HG02870 (cell line): ENCODE data around the gene GHRL.
"Not testable (repeated sequence)": the region's sequence is repeated elsewhere in the genome, so short reads cannot be mapped to it uniquely, and the experiment has no call there.

ENCODE experiments used
- ATAC-seq: cut with Tn5 transposase; IDR thresholded peaks from one replicate; pipeline ENCODE4 v1.9.1; 2021; ENCODE audit warnings: mild to moderate bottlenecking, moderate library complexity; ENCODE audit not compliant: unreplicated experiment

The GHRL gene

GRCh38 chr3:10300087-10300486 is 7.3 kb upstream of the GHRL start:
- ATAC-seq, result no peak

GRCh38 chr3:10299679-10300078 is 6.9 kb upstream of the GHRL start:
- ATAC-seq, result no peak

GRCh38 chr3:10299175-10299574 is 6.4 kb upstream of the GHRL start:
- ATAC-seq, result no peak

DNA sequence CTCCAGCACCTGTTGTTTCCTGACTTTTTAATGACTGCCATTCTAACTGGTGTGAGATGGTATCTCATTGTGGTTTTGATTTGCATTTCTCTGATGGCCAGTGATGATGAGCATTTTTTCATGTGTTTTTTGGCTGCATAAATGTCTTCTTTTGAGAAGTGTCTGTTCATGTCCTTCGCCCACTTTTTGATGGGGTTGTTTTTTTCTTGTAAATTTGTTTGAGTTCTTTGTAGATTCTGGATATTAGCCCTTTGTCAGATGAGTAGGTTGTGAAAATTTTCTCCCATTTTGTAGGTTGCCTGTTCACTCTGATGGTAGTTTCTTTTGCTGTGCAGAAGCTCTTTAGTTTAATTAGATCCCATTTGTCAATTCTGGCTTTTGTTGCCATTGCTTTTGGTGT is 5.3 kb upstream of the GHRL start:
- not testable (repeated sequence) for ATAC-seq

DNA sequence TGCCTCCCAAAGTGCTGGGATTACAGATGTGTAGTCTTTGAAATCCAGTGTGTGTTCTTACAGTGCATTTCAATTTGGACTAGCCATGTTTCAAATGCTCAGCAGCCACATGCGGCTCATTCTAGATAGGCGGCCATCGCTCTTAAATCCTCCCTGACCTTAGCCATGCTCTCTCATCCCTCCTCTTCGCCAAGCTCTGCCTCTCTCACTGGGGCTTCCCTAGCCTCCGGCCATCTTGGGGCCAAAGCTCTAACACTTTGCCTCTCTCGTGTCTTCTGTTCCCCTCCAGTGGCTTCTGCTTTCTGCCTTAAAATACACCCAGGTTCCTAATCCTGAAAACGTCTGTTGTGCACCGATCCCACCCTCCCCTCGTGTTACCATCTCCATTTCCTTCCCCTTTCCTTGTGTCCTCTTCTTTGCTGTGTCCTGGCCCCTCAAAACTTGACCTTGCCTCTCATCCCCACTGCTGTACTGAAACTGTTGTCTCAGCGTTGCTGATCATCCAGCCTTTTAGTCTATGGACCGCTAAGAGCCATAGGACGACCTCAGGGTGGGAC is 1.4 kb upstream of the GHRL start:
- ATAC-seq, result no peak

GRCh38 chr3:10291641-10292040 is 1.1 kb downstream of the GHRL start:
- no peak for ATAC-seq

- ATAC-seq, result no peak
Observed at GRCh38 chr3:10290481-10291176, 2.1 kb downstream of the GHRL start.

DNA sequence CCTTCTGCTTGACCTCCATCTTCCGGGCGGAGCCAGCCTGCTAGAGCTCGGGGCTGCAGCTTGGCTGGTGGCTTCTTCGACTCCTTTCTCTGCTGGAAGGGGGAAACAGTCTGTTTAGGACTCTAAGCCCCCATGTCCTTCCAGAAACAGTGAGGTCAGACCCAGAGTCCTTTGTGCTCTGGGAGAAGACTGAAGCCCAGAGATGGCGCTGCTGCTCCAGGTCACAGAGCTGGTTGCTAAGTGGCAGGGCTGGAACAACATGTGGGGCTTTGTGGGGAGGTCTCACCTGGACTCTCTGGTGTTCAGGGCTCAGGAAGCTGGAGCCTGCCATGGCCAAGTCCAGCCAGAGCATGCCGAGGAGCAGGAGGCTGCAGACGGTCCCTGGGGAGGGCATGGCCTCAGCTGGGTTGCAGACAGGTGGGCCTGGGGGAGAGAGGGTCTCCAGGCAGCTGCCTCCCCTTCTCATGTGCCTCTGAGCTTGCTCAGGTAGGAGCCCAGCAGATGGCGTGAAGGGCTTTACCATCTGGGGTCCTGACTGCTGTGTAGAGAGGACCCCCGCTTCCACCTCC is 2.9 kb downstream of the GHRL start:
- ATAC-seq, result no peak

- no peak for ATAC-seq
Observed at GRCh38 chr3:10289077-10289476, 3.7 kb downstream of the GHRL start.

GRCh38 chr3:10288575-10288960 is 4.2 kb downstream of the GHRL start:
- no peak for ATAC-seq

DNA sequence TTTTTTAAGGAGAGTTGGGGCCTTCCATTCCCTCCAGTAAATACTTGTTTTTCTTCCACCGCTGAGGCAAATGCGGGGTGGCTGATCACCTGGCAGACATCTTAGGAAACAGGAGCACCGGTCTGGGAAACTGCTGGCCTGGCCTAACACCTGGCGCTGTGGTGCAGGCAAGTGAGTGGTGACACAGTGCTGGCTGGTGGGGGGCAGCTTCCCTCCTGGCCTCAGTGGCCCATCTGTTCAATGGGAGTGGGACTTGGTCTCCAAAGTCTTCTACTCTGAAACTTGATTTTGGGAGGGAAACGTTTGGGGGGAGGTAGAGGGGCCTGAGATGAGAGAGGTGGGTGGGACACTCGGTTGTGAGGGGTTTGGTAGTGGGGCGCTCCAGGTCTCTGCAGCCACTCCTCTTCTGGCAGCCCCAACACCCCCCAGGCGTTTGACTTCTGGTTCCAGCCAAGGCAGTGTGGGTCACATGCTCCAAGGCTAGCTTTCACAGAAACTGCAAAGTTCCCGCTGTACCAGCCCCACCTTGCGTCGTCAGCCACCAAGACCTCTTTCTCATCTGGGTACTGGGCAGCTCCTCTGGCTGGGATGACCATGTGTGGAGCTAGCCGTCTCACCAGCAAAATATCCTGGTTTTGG is 4.7 kb downstream of the GHRL start:
- ATAC-seq, result no peak

DNA sequence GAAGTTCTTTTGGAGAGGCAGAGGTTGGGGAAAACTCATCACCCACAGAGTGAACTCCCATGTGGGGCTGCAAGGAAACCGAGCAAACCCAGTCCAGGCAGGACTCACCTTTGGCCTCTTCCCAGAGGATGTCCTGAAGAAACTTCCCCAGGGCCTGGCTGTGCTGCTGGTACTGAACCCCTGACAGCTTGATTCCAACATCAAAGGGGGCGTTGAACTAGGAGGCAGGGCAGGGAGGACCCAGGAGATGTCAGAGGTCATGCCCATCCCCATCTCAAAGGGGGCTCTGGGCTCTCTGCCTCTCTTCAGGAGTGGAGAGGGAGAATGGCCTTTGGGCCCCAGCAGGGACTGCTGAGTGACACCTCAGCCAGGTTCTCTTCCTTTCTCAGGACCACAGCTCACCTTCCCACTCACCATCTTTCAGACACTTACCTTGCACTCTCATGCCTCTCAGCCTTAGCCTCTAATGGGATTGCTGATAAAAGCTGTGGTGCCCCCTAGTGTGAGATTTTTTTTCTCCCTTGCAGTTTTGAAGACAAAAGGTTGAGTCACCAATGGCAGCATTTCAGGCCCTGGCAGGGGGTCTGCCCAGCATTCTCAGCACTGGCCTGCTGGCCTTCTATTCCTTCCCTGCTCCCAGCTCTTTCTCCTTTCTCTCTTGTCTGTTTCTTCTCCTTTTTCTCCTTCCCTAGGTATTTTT is 6.0 kb downstream of the GHRL start:
- ATAC-seq, result no peak

GRCh38 chr3:10286133-10286524 is 6.6 kb downstream of the GHRL start:
- ATAC-seq, result no peak

DNA sequence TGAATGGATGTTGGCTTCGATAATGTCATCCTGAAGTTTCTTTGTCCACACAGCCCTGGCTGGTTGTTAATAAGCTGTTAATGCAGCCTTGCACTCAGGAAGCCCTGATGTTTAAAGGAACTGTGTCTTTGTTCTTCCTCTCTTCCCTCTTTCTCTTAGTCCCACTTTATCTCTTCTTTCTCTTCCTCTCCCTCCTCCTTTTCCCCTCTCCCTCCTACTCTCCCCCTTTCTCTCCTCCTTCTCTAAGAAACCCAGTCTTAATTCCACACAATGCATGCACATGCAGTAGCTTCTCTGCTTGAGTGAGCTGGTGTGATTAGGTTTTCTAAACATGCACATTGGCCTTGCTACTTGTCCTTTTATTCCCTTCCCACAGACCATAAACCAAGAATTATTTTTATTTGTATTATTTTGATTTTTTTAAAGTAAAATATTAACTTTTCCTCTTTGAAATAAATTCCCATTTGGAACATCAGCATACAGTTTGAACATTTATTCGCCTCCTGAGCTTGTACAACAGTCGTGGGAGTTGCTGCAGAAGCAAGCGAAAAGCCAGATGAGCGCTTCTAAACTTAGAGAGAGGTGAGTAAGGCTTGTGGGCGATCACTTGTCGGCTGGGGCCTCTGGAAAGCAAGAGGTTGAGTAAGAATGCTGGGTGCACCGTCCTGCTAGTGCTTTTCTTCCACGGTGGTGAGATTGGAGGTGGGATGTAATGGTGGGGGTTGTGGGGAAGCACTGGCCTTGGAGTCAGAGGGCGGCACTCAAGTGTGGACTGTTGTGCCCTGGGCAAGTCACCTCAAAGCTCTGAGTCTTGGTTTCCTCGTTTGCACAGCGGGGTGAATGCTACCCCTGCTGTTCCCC is 7.2 kb downstream of the GHRL start:
- no peak for ATAC-seq

DNA sequence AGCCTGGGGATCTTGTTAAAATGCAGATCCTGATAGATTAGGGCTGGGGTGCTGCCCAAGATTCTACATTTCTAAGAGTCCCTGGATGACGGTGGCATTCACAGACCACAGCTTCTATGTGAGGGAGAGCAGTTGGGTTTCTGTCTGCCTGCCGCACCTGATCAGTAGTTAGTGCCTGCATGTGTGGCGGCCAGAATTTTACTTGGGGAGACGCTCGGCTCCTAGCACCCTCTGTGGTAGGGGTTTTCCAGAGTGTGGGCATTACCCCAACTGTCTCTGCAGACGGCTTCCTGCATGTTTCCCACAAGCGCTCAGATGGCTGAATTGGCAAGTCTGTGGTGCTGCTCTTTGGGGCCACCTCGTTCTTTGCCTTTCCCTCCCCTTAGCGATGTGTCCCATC is 8.3 kb downstream of the GHRL start:
- no peak for ATAC-seq

DNA sequence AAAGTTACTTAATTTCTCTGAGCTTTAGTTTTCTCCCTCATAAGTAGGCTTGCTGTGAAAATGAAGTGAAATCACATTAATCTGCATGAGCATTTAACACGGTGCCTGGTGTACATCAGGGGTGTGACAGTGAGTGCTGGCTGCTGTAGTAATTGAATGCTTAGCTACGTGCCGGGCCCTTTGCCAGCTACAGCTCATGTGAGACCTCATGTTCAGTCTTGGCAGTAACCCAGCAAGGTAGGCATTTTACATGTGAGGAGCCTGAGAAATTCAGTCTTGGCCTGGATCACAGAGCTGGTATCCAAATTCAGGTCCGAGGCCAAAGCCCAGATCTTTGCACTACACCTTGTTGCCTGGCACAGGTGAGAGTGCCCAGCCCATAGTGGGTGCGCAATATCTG is 9.1 kb downstream of the GHRL start:
- no peak for ATAC-seq

GRCh38 chr3:10281951-10282350 is 10.8 kb downstream of the GHRL start:
- ATAC-seq, result no peak

GRCh38 chr3:10280571-10280970 is 12.2 kb downstream of the GHRL start:
- no peak for ATAC-seq

DNA sequence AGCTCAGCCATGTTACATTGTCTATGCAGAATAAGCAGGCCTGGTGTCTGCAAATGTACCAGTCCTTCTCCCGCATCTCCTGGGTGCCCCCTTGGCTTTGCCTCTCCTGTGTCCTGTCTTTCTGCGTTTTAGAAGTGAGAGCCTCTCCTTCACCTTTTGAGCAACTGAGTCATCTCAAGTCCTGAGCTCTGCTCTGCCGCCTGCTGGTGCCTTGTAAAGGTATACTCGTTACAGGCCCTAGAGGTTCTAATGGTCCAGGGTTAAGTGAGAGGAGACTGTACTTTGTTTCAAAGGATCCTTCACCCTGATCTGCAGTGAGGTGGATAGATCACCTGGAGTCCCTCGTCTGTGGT is 12.6 kb downstream of the GHRL start:
- no peak for ATAC-seq

- no peak for ATAC-seq
Observed at GRCh38 chr3:10279384-10280176, 13.2 kb downstream of the GHRL start.
